ENCODE measurements around the gene INHBC. TPM values are rescaled to one million over a fixed set of nuclear protein-coding genes. Genes with fewer than 3 reads are reported as not detected.
A peak's percentile ranks its signal among the peaks of the same experiment; 100 is the strongest.
"Not testable (repeated sequence)": the region's sequence is repeated elsewhere in the genome, so short reads cannot be mapped to it uniquely, and the experiment has no call there.

The INHBC gene
- total RNA-seq, 2 donors from 2014 or later = not detected

DNA sequence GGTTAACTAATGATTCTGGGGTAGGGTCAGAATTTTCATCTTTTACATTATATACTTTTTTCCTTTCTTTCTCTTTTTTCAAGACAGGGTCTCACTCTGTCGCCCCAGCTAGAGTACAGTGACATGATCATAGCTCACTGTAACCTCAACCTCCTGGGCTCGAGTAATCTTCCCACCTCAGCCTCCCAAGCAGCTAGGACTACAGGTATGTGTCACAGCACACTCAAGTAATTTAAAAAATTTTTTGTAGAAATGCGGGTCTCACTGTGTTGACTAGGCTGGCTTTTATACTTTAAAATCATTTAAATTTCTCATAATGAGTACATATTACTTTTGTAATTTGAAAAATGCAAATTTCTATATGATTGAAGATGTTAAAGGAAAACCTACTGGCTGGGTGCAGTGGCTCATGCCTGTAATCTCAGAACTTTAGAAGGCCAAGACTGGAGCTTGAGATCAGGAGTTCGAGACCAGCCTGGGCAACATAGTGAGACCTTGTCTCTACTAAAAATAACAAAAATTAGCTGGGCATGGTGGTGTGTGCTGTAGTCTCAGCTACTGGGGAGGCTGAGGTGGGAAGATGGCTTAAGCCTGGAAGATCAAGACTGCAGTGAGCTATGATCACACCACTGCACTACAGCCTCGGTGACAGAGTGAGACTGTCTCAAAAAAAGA lies 29.5 kb upstream of the INHBC start:
- H3K27me3 ChIP-seq (replicated peaks; ENCODE audit: insufficient read depth) = no peaks in the 10 kb centered on the region

DNA sequence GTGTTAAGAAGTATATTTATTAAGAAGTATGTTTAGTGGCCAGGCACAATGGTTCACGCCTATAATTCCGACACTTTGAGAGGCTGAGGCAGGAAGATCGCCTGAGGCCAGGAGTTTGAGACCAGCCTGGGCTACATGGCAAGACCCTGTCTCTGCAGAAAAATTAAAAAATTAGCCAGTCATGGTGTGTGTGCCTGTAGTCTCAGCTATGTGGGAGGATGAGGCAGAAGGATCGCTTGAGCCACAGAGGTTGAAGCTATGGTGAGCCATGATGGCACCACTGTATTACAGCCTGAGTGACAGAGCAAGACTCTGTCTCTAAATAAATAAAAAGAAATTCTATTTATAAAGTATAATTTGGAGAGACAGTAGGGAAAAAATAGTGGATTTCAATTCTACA lies 24.1 kb upstream of the INHBC start:
- TF ChIP-seq, protein P1, sequence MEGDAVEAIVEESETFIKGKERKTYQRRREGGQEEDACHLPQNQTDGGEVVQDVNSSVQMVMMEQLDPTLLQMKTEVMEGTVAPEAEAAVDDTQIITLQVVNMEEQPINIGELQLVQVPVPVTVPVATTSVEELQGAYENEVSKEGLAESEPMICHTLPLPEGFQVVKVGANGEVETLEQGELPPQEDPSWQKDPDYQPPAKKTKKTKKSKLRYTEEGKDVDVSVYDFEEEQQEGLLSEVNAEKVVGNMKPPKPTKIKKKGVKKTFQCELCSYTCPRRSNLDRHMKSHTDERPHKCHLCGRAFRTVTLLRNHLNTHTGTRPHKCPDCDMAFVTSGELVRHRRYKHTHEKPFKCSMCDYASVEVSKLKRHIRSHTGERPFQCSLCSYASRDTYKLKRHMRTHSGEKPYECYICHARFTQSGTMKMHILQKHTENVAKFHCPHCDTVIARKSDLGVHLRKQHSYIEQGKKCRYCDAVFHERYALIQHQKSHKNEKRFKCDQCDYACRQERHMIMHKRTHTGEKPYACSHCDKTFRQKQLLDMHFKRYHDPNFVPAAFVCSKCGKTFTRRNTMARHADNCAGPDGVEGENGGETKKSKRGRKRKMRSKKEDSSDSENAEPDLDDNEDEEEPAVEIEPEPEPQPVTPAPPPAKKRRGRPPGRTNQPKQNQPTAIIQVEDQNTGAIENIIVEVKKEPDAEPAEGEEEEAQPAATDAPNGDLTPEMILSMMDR (IDR thresholded peaks at IDR 0.05) = no peak
- no peak for ATAC-seq (ENCODE audit: insufficient number of reproducible peaks, low FRiP score, low read depth)
- H3K27me3 ChIP-seq (replicated peaks; ENCODE audit: insufficient read depth) = no peaks in the 10 kb centered on the region
- H3K4me1 ChIP-seq (ENCODE audit: control insufficient read depth in 1 of 2, low read depth in 2 of 2) = peaks cover 0 to 5% of the 10 kb centered on the region in 2 donors
- DNase-seq (ENCODE audit: low spot score) = no peak
- H3K4me3 ChIP-seq = no peak overlapping the region
- H3K36me3 ChIP-seq = no peaks in the 10 kb centered on the region
- H3K27ac ChIP-seq = no peak overlapping the region
- no peaks in the 10 kb centered on the region for H3K9me3 ChIP-seq

More for the DNA sequence above, 29.5 kb upstream of the INHBC start:
- TF ChIP-seq, protein P1 (IDR thresholded peaks at IDR 0.05) = no peak
- peaks cover 0 to 14% of the 10 kb centered on the region in 2 donors for H3K4me1 ChIP-seq (ENCODE audit: control insufficient read depth in 1 of 2, low read depth in 2 of 2)
- ATAC-seq (ENCODE audit: insufficient number of reproducible peaks, low FRiP score, low read depth) (no peak), DNase-seq (ENCODE audit: low spot score) (no peak)
- no peaks in the 10 kb centered on the region for H3K36me3 ChIP-seq
- no peak overlapping the region for H3K27ac ChIP-seq
- H3K9me3 ChIP-seq = no peaks in the 10 kb centered on the region
- H3K4me3 ChIP-seq = no peak overlapping the region

DNA sequence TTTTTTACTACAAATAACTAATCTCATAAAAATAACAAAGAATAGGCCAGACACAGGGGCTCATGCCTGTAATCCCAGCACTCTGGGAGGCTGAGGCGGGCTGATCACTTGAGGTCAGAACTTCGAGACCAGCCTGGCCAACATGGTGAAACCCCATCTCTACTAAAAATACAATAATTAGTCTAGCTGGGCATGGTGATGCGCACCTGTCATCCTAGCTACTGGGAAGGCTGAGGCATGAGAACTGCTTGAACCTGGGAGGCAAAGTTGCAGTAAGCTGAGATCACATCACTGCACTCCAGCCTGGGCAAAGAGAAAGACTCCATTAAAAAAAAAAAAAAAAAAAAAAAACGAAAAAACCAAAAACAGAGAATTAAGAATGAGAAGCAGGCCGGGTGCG lies 20.4 kb upstream of the INHBC start:
- not testable (repeated sequence) for H3K36me3 ChIP-seq; H3K27ac ChIP-seq; H3K9me3 ChIP-seq; H3K27me3 ChIP-seq (replicated peaks; ENCODE audit: insufficient read depth); DNase-seq (ENCODE audit: low spot score); H3K4me3 ChIP-seq; ATAC-seq (ENCODE audit: insufficient number of reproducible peaks, low FRiP score, low read depth)
- peaks cover 23% of the 10 kb centered on the region in 2 donors for H3K4me1 ChIP-seq (ENCODE audit: control insufficient read depth in 1 of 2, low read depth in 2 of 2)

DNA sequence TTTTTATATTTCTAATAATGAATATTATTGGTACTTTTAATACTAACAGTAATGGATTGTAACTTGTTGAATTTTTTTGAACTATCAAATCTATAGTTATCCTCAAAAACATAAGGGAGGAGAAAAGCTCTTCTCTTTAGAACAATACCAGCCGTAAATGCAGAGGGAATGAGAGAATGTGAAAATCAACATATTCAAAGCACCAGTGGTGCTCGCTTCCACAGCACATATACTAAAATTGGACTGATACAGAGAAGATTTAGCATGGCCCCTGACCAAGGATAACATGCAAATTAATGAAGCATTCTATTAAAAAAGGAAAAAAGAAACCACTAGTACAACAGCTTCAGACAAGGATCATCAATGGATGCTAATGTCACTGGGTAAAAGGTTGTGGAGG lies 19.5 kb upstream of the INHBC start:
- TF ChIP-seq, protein P1 (IDR thresholded peaks at IDR 0.05) = no peak

DNA sequence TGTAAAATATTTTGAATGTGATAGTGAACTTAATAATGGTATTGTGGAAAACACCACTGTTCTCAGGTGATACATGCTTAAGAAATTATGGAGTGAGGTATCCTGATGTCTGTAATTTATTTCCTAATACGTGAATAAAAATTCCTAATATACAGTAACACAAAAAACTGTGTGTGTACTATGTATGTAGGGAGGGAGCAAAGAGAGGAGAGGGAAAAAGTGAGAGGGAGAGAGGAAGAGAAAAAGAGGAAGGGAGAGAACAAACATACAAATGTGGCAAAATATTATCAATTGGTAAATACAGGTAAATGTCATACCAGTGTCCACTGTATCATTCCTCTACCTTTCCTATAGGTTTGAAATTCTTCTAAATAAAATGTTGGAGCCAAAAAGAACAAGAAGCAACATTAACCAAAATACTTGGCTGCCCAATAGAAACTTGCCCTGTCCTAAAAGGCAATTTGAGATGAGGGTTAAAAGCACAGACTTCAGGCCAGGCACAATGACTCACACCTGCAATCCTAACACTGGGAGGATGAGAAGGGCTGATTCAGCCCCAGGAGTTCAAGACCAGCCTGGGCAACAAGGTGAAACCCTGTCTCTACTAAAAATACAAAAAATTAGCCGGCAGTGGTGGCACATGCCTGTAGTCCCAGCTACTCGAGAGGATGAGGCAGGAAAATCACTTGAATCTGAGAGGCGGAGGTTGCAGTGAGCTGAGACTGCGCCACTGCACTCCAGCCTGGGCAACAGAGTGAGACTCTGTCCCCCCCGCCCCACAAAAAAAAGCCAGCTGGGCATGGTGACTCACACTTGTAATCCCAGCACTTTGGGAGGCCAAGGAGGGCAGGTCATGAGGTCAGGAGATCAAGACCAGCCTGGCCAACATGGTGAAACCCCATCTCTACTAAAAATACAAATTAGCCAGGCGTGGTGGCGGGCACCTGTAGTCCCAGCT lies 18.3 kb upstream of the INHBC start:
- H3K9me3 ChIP-seq = no peaks in the 10 kb centered on the region
- H3K36me3 ChIP-seq = no peaks in the 10 kb centered on the region
- H3K27ac ChIP-seq = peak overlapping the region in 1 of 2 donors; percentile 52
- no peaks in the 10 kb centered on the region for H3K27me3 ChIP-seq (replicated peaks; ENCODE audit: insufficient read depth)
- no peak for DNase-seq (ENCODE audit: low spot score)
- TF ChIP-seq, protein P1 (IDR thresholded peaks at IDR 0.05) = no peak
- H3K4me3 ChIP-seq = no peak overlapping the region
- no peak for ATAC-seq (ENCODE audit: insufficient number of reproducible peaks, low FRiP score, low read depth)
- peaks cover 23% of the 10 kb centered on the region in 2 donors for H3K4me1 ChIP-seq (ENCODE audit: control insufficient read depth in 1 of 2, low read depth in 2 of 2)

More for the DNA sequence above, 19.5 kb upstream of the INHBC start:
- Histone ChIP-seq H3K4me3 (no peak overlapping the region), H3K9me3 (no peaks in the 10 kb centered on the region), H3K36me3 (no peaks in the 10 kb centered on the region), H3K27ac (no peak overlapping the region), H3K27me3 (replicated peaks; ENCODE audit: insufficient read depth) (no peaks in the 10 kb centered on the region), H3K4me1 (ENCODE audit: control insufficient read depth in 1 of 2, low read depth in 2 of 2) (peaks cover 23% of the 10 kb centered on the region in 2 donors)
- DNase-seq (ENCODE audit: low spot score) = no peak
- no peak for ATAC-seq (ENCODE audit: insufficient number of reproducible peaks, low FRiP score, low read depth)
